Glutamatergic neuron (in vitro differentiated cells): Measurements from ENCODE around the gene RNF113A. TPM values are rescaled to one million over a fixed set of nuclear protein-coding genes. Genes with fewer than 3 reads are reported as not detected.
A peak's percentile ranks its signal among the peaks of the same experiment; 100 is the strongest.

Experiments used
- DNase-seq: peaks from one replicate; pipeline ENCODE4 v3.0.0; 2022
- H3K27ac Mint-ChIP-seq: one replicate; pipeline ENCODE4 v1.8.0; 2020; ENCODE audit warnings: mild to moderate bottlenecking, mixed read lengths, inconsistent platforms; ENCODE audit not compliant: unreplicated experiment
- H3K27me3 Mint-ChIP-seq: one replicate; pipeline ENCODE4 v1.8.0; 2020; ENCODE audit warnings: mild to moderate bottlenecking, moderate library complexity, mixed read lengths, inconsistent platforms; ENCODE audit not compliant: unreplicated experiment
- H3K36me3 Mint-ChIP-seq: one replicate; pipeline ENCODE4 v1.8.0; 2020; ENCODE audit warnings: mild to moderate bottlenecking, mixed read lengths, inconsistent platforms; ENCODE audit not compliant: unreplicated experiment
- H3K4me1 Mint-ChIP-seq: one replicate; pipeline ENCODE4 v1.8.0; 2020; ENCODE audit warnings: mild to moderate bottlenecking, low read depth, mixed read lengths, inconsistent platforms; ENCODE audit not compliant: unreplicated experiment
- H3K4me3 Mint-ChIP-seq: one replicate; pipeline ENCODE4 v1.8.0; 2020; ENCODE audit warnings: mild to moderate bottlenecking, mixed read lengths, inconsistent platforms; ENCODE audit not compliant: unreplicated experiment
- H3K9me3 Mint-ChIP-seq: one replicate; pipeline ENCODE4 v1.8.0; 2020; ENCODE audit warnings: mild to moderate bottlenecking, moderate library complexity, mixed read lengths, inconsistent platforms; ENCODE audit not compliant: unreplicated experiment
- CTCF ChIP-seq: fragments of 200-600 bp; sonication (generic); IDR thresholded peaks from one replicate; pipeline ENCODE4 v1.5.0; 2021; ENCODE audit not compliant: partially characterized antibody, unreplicated experiment
- total RNA-seq: library from RNA; stranded (reverse); fragmentation: NEBNext Ultra II Directional; extraction: Animal tissue kit (Norgen Biotek cat#: 25700); gene quantifications from one replicate; pipeline ENCODE4 v1.2.1, GENCODE V29; 2021; ENCODE audit not compliant: unreplicated experiment

Gene RNF113A
- total RNA-seq, 1 donor from 2014 or later: 19.1 TPM

GRCh38 chrX:119871245-119871598, 311 bp downstream of the RNF113A start:
- Mint-ChIP-seq H3K27me3 (peaks cover 5% of the 10 kb centered on the region), H3K27ac (peak overlapping the region; percentile 99), H3K36me3 (no peaks in the 10 kb centered on the region), H3K4me1 (peaks cover 3% of the 10 kb centered on the region), H3K9me3 (peaks cover 9% of the 10 kb centered on the region), H3K4me3 (peak overlapping the region; percentile 99)
- TF ChIP-seq CTCF: no peak
- peak; percentile 22 for DNase-seq

- peaks cover 5% of the 10 kb centered on the region for H3K27me3 Mint-ChIP-seq
- H3K4me3 Mint-ChIP-seq: peak overlapping the region; percentile 99
- no peak for TF ChIP-seq CTCF
- H3K9me3 Mint-ChIP-seq: peaks cover 9% of the 10 kb centered on the region
- H3K27ac Mint-ChIP-seq: peak overlapping the region; percentile 99
- H3K36me3 Mint-ChIP-seq: no peaks in the 10 kb centered on the region
- H3K4me1 Mint-ChIP-seq: peaks cover 3% of the 10 kb centered on the region
- DNase-seq: peak; percentile 23
These were observed 854 bp downstream of the RNF113A start for GRCh38 chrX:119870626-119871131.

DNA sequence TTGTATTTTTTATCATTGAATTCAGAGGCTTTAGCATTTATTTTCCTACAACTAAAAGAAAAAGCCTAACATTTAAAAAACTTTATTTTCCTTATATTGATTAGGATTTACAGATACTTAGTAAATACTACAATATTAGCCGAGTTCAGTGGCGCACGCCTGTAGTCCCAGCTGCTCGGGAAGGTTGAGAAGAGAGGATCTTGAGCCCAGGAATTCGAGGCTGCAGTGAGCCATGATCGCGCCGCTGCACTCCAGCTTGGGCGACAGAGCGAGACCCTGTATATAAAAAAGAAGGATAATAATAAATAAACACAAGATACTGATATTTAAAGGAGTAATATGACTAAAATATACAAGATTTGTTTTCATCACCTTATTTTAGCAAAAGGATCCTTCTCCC, 18.1 kb downstream of the RNF113A start:
- Mint-ChIP-seq H3K9me3 (peaks cover 1% of the 10 kb centered on the region), H3K27ac (peak overlapping the region; percentile 90), H3K4me3 (peak overlapping the region; percentile 99), H3K4me1 (peaks cover 2% of the 10 kb centered on the region), H3K27me3 (peaks cover 4% of the 10 kb centered on the region), H3K36me3 (no peaks in the 10 kb centered on the region)
- no peak for DNase-seq
- TF ChIP-seq CTCF: no peak

DNA sequence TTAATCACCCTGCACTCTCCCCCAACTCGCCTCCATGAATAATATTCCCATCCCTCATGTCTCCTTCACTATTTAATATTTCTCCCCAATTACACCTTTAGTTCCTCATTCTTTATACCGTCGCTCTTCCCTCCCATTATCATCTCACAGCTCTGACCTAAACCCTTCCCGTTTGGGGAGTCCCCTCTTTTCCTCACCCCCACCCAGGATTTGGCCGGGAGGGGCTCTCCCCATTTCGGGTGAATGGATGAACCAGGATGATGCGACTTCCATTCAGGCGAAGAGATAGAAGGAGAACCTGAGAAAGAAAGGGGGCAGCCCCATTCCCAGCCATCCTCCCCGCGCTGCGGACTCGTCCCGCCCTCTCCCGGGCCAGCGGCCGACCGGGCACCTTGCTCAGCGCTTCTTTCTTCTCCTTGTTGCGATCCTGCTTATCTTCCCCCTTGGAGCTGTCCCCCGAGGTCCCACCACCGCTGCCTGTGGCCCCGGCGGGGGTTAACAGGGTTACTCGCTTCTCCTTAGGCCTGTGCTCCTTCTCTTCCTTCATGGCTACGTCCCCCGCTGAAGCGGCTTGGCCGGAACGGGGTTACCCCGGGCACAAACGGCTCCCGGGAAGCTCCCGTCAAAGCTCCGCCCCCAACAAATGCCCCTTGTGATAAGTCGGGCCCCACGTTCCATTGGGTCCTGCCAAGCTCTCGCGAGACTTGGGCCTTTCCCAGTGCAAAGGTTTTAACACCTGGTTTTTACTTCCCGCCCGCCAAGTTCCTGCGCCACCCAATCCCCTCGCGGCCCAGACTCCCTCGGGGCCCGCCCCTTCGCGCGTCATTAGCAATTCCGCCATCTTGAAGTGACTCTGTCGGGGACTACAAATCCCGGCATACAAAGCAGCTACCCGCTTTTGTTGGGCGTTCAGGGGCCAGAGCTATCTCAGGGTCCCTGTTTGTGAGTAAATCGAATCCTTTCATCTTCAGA, 18.9 kb downstream of the RNF113A start, which contains the start of gene UPF3B:
TSS of gene UPF3B (minus strand) at position 582 of the 972 bp plus-strand sequence. CDS start at position 547, 35 bp downstream.
- H3K4me1 Mint-ChIP-seq: peaks cover 2% of the 10 kb centered on the region
- peak within 1 kb of the TSS; percentile 90 for H3K27ac Mint-ChIP-seq
- H3K4me3 Mint-ChIP-seq: peak within 1 kb of the TSS; percentile 99
- H3K36me3 Mint-ChIP-seq: no peaks in the 10 kb centered on the region
- peak; percentile 92 for DNase-seq
- H3K27me3 Mint-ChIP-seq: peaks cover 4% of the 10 kb centered on the region
- TF ChIP-seq CTCF: no peak
- H3K9me3 Mint-ChIP-seq: peaks cover 1% of the 10 kb centered on the region

GRCh38 chrX:119833905-119834304, 37.6 kb downstream of the RNF113A start:
- H3K27ac Mint-ChIP-seq: no peak overlapping the region
- H3K27me3 Mint-ChIP-seq: peaks cover 3% of the 10 kb centered on the region
- no peak for DNase-seq
- no peaks in the 10 kb centered on the region for H3K9me3 Mint-ChIP-seq
- no peaks in the 10 kb centered on the region for H3K4me1 Mint-ChIP-seq
- TF ChIP-seq CTCF: no peak
- H3K4me3 Mint-ChIP-seq: no peak overlapping the region
- no peaks in the 10 kb centered on the region for H3K36me3 Mint-ChIP-seq
